Stimulated activated CD4-positive, alpha-beta T cell treated with anti-CD3 and anti-CD28 coated beads, TNF-alpha, amount 100 ng/mL, for 4 hours (primary cell): ENCODE data around the gene LCE7A.

Experiments used
- DNase-seq, 3 experiments: peaks; one replicate each; pipeline ENCODE4 v3.0.0-alpha.2; 2020; ENCODE audit warnings: low read depth in 3 of 3

The LCE7A gene

GRCh38 chr1:152859696-152860095 is at the start of gene LCE7A:
TSS of gene LCE7A (plus strand) at chr1:152859996. CDS start at chr1:152860698, 702 bp downstream.
- DNase-seq, result no peak

- DNase-seq, result no peak
Observed at GRCh38 chr1:152811050-152811449, 48.7 kb upstream of the LCE7A start.

- DNase-seq, result no peak
Observed at GRCh38 chr1:152811671-152812070, 48.1 kb upstream of the LCE7A start, which contains the start of gene LCE1B. TSS of gene LCE1B (plus strand) at chr1:152811971. CDS start at chr1:152812447, 476 bp downstream.

GRCh38 chr1:152817309-152817708 is 42.5 kb upstream of the LCE7A start:
- DNase-seq, result no peak

- no peak for DNase-seq
Observed at GRCh38 chr1:152823294-152823693, 36.5 kb upstream of the LCE7A start.

- DNase-seq, result no peak
Observed at GRCh38 chr1:152824964-152825363, 34.8 kb upstream of the LCE7A start.

- no peak for DNase-seq
Observed at GRCh38 chr1:152827173-152827572, 32.6 kb upstream of the LCE7A start, which contains the start of gene LCE1A. TSS of gene LCE1A (plus strand) at chr1:152827473. CDS start at chr1:152827473, 0 bp downstream.

GRCh38 chr1:152836870-152837269 is 22.9 kb upstream of the LCE7A start:
- DNase-seq, result no peak

- DNase-seq, result no peak
Observed at GRCh38 chr1:152842556-152842955, 17.2 kb upstream of the LCE7A start, which contains the start of gene LCE6A. TSS of gene LCE6A (plus strand) at chr1:152842856. CDS start at chr1:152843521, 665 bp downstream.

GRCh38 chr1:152855661-152856060 is 4.1 kb upstream of the LCE7A start:
- no peak for DNase-seq

- DNase-seq, result no peak
Observed at GRCh38 chr1:152858062-152858461, 1.7 kb upstream of the LCE7A start.

- no peak for DNase-seq
Observed at GRCh38 chr1:152860129-152860528, 333 bp downstream of the LCE7A start.

GRCh38 chr1:152861374-152861773 is 1.6 kb downstream of the LCE7A start:
- DNase-seq, result no peak

- DNase-seq, result no peak
Observed at GRCh38 chr1:152864443-152864842, 4.6 kb downstream of the LCE7A start.

- no peak for DNase-seq
Observed at GRCh38 chr1:152866321-152866720, 6.5 kb downstream of the LCE7A start.

- DNase-seq, result peak; percentile 6 to 20 (median 18)
Observed at GRCh38 chr1:152869808-152870419, 10.1 kb downstream of the LCE7A start.

- DNase-seq, result no peak
Observed at GRCh38 chr1:152870831-152871730, 11.3 kb downstream of the LCE7A start.

- no peak for DNase-seq
Observed at GRCh38 chr1:152871731-152872126, 11.9 kb downstream of the LCE7A start.

- DNase-seq, result no peak
Observed at GRCh38 chr1:152873495-152873894, 13.7 kb downstream of the LCE7A start.

GRCh38 chr1:152876827-152877226 is 17.0 kb downstream of the LCE7A start:
- DNase-seq, result no peak

GRCh38 chr1:152878042-152878441 is 18.2 kb downstream of the LCE7A start, which contains the start of gene SMCP:
TSS of gene SMCP (plus strand) at chr1:152878322. CDS start at chr1:152884423, 6,101 bp downstream.
- no peak for DNase-seq

GRCh38 chr1:152879559-152880198 is 19.9 kb downstream of the LCE7A start:
- DNase-seq, result no peak
